ENCODE measurements around the gene HHIPL1.

HHIPL1 gene

GRCh38 chr14:99644723-99645544 lies at the start of gene HHIPL1:
HHIPL1 (plus strand) TSS chr14:99645129; CDS start chr14:99645208, 79 bp downstream.
- DNase-seq (ENCODE audit: low read depth): no peak

GRCh38 chr14:99595524-99595923 lies 49.4 kb upstream of the HHIPL1 start:
- no peak for DNase-seq (ENCODE audit: low read depth)

DNA sequence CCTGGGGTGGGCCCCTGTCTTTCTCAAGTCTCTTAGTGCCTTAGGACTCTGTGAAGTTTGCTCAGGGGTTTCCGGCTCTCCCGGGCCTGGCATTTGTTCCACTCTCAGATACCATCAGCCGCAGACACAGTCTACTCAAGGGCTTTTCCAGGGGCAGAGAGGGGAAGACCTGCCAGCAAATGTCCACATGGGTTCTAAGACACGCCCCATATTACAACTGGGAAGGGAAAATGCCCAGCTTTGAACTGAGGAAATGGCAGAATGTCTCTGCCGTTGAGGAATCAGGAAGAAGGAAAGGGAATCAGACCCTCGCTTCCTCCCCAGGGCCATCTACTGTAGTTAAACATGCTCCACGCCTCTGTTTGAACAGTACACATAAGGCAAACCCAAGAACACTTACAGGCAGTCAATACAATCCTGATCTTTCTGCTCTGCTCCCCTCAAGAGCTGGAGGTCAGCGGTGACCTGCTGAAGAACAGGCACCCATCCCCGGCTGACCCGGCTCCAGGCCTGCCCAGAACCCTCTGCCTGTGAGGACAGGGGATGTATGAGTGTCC lies 48.8 kb upstream of the HHIPL1 start:
- no peak for DNase-seq (ENCODE audit: low read depth)

GRCh38 chr14:99596772-99597171 lies 48.2 kb upstream of the HHIPL1 start:
- no peak for DNase-seq (ENCODE audit: low read depth)

- DNase-seq (ENCODE audit: low read depth): no peak
Measured at GRCh38 chr14:99597911-99598600, 46.9 kb upstream of the HHIPL1 start.

- DNase-seq (ENCODE audit: low read depth): no peak
Measured at GRCh38 chr14:99598774-99599173, 46.2 kb upstream of the HHIPL1 start.

GRCh38 chr14:99599393-99599792 lies 45.5 kb upstream of the HHIPL1 start:
- no peak for DNase-seq (ENCODE audit: low read depth)

GRCh38 chr14:99600232-99600888 lies 44.6 kb upstream of the HHIPL1 start:
- DNase-seq (ENCODE audit: low read depth): no peak

DNA sequence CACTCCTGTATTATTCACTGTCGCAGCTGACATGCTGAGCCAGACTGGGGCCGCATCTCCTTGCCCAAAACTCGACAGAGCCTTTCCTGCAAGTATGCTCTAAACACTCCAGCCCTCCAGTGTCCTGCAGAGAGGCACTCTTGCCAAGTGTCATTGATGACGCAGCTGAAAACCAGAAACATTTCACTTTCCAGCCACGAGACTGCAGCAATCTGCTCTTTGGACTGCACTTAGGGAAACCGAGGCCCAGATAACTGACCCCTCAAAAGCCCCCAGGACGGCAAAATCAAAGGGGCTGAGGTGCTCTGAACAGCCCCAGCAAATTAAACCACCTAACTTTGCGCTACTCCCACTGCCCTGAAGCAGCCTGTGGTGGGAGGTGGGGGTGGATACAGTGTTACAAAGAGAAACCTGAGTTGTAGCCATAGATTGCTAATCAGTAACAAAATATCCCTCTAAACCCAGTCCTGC lies 43.5 kb upstream of the HHIPL1 start:
- no peak for DNase-seq (ENCODE audit: low read depth)

- no peak for DNase-seq (ENCODE audit: low read depth)
Measured at GRCh38 chr14:99602054-99602787, 42.7 kb upstream of the HHIPL1 start.

DNA sequence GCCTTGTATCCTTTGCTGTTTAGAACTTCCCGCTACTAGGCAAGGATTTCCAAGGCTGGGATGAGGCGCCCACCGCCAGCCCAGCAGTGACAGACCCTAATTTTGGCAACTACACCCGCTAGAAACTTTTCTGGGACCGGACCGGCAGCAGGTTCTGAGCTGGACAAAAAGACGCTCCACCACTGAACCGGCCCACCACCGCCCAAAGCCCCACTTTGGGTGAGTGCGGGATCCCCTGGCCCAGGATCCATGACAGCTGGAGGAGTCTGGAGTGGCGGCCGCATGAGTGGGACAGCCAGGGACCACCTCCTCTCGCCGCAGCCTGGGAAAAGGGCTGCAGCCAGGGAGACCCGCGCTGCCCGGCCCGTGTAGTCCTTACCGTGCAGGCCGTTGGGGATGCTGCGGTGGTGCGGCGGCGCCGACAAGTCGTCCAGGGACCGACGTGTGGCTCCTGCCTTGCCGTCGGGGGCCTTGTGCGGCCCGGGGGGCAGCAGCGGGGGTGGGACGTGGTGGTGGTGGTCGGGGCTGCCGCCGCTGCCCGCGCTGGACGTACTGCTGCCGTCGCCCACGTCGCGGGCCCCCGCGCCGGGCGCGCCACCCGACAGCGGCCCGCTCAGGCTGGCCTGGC lies 42.0 kb upstream of the HHIPL1 start:
- DNase-seq (ENCODE audit: low read depth): no peak

GRCh38 chr14:99603471-99604277 lies 41.3 kb upstream of the HHIPL1 start, which contains the start of gene CCDC85C:
CCDC85C (minus strand) TSS chr14:99604207; CDS start chr14:99603959, 248 bp downstream.
- no peak for DNase-seq (ENCODE audit: low read depth)

- peak; percentile 83 for DNase-seq (ENCODE audit: low read depth)
Measured at GRCh38 chr14:99604278-99604765, 40.6 kb upstream of the HHIPL1 start.

GRCh38 chr14:99604766-99605298 lies 40.1 kb upstream of the HHIPL1 start:
- DNase-seq (ENCODE audit: low read depth): peak; percentile 13

GRCh38 chr14:99605299-99605961 lies 39.5 kb upstream of the HHIPL1 start:
- DNase-seq (ENCODE audit: low read depth): peak; percentile 29

GRCh38 chr14:99606359-99606758 lies 38.6 kb upstream of the HHIPL1 start:
- no peak for DNase-seq (ENCODE audit: low read depth)

- DNase-seq (ENCODE audit: low read depth): no peak
Measured at GRCh38 chr14:99608591-99608990, 36.3 kb upstream of the HHIPL1 start.

- DNase-seq (ENCODE audit: low read depth): no peak
Measured at GRCh38 chr14:99609245-99610170, 35.4 kb upstream of the HHIPL1 start.
